Activated T-cell treated with anti-CD3 and anti-CD28 coated beads, Interleukin-2, amount 50 U/mL, for 24 hours (primary cell): ENCODE results near the gene CYBA.
A peak's percentile ranks its signal among the peaks of the same experiment; 100 is the strongest.

Source experiments
- DNase-seq: peaks from one replicate; pipeline ENCODE4 v3.0.0-alpha.2; 2020
- H3K27ac Mint-ChIP-seq: 2 replicates; pipeline ENCODE4 v1.8.0; 2020; ENCODE audit warnings: mild to moderate bottlenecking, mixed read lengths
- H3K27me3 Mint-ChIP-seq: 2 replicates; pipeline ENCODE4 v1.8.0; 2020; ENCODE audit warnings: mixed read lengths
- H3K36me3 Mint-ChIP-seq: 2 replicates; pipeline ENCODE4 v1.8.0; 2020; ENCODE audit warnings: low read depth, mixed read lengths
- H3K4me1 Mint-ChIP-seq: 2 replicates; pipeline ENCODE4 v1.8.0; 2020; ENCODE audit warnings: low read depth, mixed read lengths
- H3K4me3 Mint-ChIP-seq: 2 replicates; pipeline ENCODE4 v1.8.0; 2020; ENCODE audit warnings: mild to moderate bottlenecking, moderate library complexity, mixed read lengths
- H3K9me3 Mint-ChIP-seq: 2 replicates; pipeline ENCODE4 v1.8.0; 2020; ENCODE audit warnings: mixed read lengths

Gene CYBA

GRCh38 chr16:88691129-88691813 lies 40.4 kb upstream of the CYBA start:
- no peak overlapping the region for H3K4me3 Mint-ChIP-seq
- peaks cover 5% of the 10 kb centered on the region for H3K36me3 Mint-ChIP-seq
- peak overlapping the region; percentile 65 for H3K27ac Mint-ChIP-seq
- H3K27me3 Mint-ChIP-seq, result no peaks in the 10 kb centered on the region
- peaks cover 44% of the 10 kb centered on the region for H3K4me1 Mint-ChIP-seq
- no peaks in the 10 kb centered on the region for H3K9me3 Mint-ChIP-seq
- no peak for DNase-seq

GRCh38 chr16:88690341-88691128 lies 39.7 kb upstream of the CYBA start:
- DNase-seq, result no peak
- H3K27me3 Mint-ChIP-seq, result no peaks in the 10 kb centered on the region
- H3K4me3 Mint-ChIP-seq, result no peak overlapping the region
- H3K4me1 Mint-ChIP-seq, result peaks cover 45% of the 10 kb centered on the region
- H3K9me3 Mint-ChIP-seq, result no peaks in the 10 kb centered on the region
- H3K36me3 Mint-ChIP-seq, result no peaks in the 10 kb centered on the region
- peak overlapping the region; percentile 65 for H3K27ac Mint-ChIP-seq

- Mint-ChIP-seq H3K4me3 (no peak overlapping the region), H3K27ac (peak overlapping the region; percentile 11), H3K9me3 (no peaks in the 10 kb centered on the region), H3K36me3 (no peaks in the 10 kb centered on the region), H3K4me1 (peaks cover 58% of the 10 kb centered on the region), H3K27me3 (no peaks in the 10 kb centered on the region)
- DNase-seq, result no peak
Observed at GRCh38 chr16:88688013-88688778, 37.3 kb upstream of the CYBA start.

GRCh38 chr16:88687676-88688012 lies 36.8 kb upstream of the CYBA start:
- Mint-ChIP-seq H3K9me3 (no peaks in the 10 kb centered on the region), H3K4me1 (peaks cover 52% of the 10 kb centered on the region), H3K4me3 (no peak overlapping the region), H3K36me3 (no peaks in the 10 kb centered on the region), H3K27me3 (no peaks in the 10 kb centered on the region), H3K27ac (no peak overlapping the region)
- no peak for DNase-seq

GRCh38 chr16:88687254-88687576 lies 36.4 kb upstream of the CYBA start:
- Mint-ChIP-seq H3K36me3 (no peaks in the 10 kb centered on the region), H3K27me3 (no peaks in the 10 kb centered on the region), H3K9me3 (no peaks in the 10 kb centered on the region), H3K27ac (no peak overlapping the region), H3K4me3 (no peak overlapping the region), H3K4me1 (peaks cover 51% of the 10 kb centered on the region)
- DNase-seq, result no peak

- H3K4me3 Mint-ChIP-seq, result peak within 1 kb of the TSS; percentile 79
- H3K36me3 Mint-ChIP-seq, result no peaks in the 10 kb centered on the region
- H3K4me1 Mint-ChIP-seq, result peaks cover 51% of the 10 kb centered on the region
- H3K27ac Mint-ChIP-seq, result peak within 1 kb of the TSS; percentile 44
- DNase-seq, result peak; percentile 93
- no peaks in the 10 kb centered on the region for H3K27me3 Mint-ChIP-seq
- no peaks in the 10 kb centered on the region for H3K9me3 Mint-ChIP-seq
Observed at GRCh38 chr16:88686439-88687253, 35.8 kb upstream of the CYBA start, which contains the start of gene SNAI3. Gene SNAI3 (minus strand): TSS chr16:88686507. CDS start chr16:88686406, 101 bp downstream.

- Mint-ChIP-seq H3K36me3 (no peaks in the 10 kb centered on the region), H3K9me3 (no peaks in the 10 kb centered on the region), H3K27me3 (no peaks in the 10 kb centered on the region), H3K27ac (peak overlapping the region; percentile 44), H3K4me3 (peak overlapping the region; percentile 79), H3K4me1 (peaks cover 51% of the 10 kb centered on the region)
- no peak for DNase-seq
Observed at GRCh38 chr16:88686062-88686438, 35.2 kb upstream of the CYBA start.

GRCh38 chr16:88685156-88686061 lies 34.6 kb upstream of the CYBA start:
- Mint-ChIP-seq H3K27ac (peak overlapping the region; percentile 22), H3K36me3 (no peaks in the 10 kb centered on the region), H3K4me3 (peak overlapping the region; percentile 79), H3K4me1 (peaks cover 49% of the 10 kb centered on the region), H3K27me3 (no peaks in the 10 kb centered on the region), H3K9me3 (no peaks in the 10 kb centered on the region)
- DNase-seq, result peak; percentile 75

GRCh38 chr16:88684569-88685155 lies 33.8 kb upstream of the CYBA start:
- Mint-ChIP-seq H3K4me1 (peaks cover 49% of the 10 kb centered on the region), H3K27me3 (no peaks in the 10 kb centered on the region), H3K9me3 (no peaks in the 10 kb centered on the region), H3K36me3 (peaks cover 2% of the 10 kb centered on the region), H3K27ac (peak overlapping the region; percentile 50), H3K4me3 (peak overlapping the region; percentile 79)
- DNase-seq, result no peak

- peak; percentile 80 for DNase-seq
- H3K9me3 Mint-ChIP-seq, result no peaks in the 10 kb centered on the region
Observed at GRCh38 chr16:88681709-88682451, 31.0 kb upstream of the CYBA start.

GRCh38 chr16:88681084-88681680 lies 30.3 kb upstream of the CYBA start:
- DNase-seq, result peak; percentile 65
- Mint-ChIP-seq H3K9me3 (no peaks in the 10 kb centered on the region), H3K27ac (peak overlapping the region; percentile 94), H3K4me1 (peaks cover 43% of the 10 kb centered on the region), H3K36me3 (peaks cover 4% of the 10 kb centered on the region), H3K4me3 (peak overlapping the region; percentile 64), H3K27me3 (no peaks in the 10 kb centered on the region)

More at GRCh38 chr16:88681709-88682451, 31.0 kb upstream of the CYBA start:
- peak overlapping the region; percentile 64 for H3K4me3 Mint-ChIP-seq
- no peaks in the 10 kb centered on the region for H3K27me3 Mint-ChIP-seq
- peaks cover 3% of the 10 kb centered on the region for H3K36me3 Mint-ChIP-seq
- peak overlapping the region; percentile 94 for H3K27ac Mint-ChIP-seq
- peaks cover 43% of the 10 kb centered on the region for H3K4me1 Mint-ChIP-seq

GRCh38 chr16:88680554-88681083 lies 29.8 kb upstream of the CYBA start:
- DNase-seq, result no peak
- Mint-ChIP-seq H3K9me3 (no peaks in the 10 kb centered on the region), H3K36me3 (peaks cover 4% of the 10 kb centered on the region), H3K4me1 (peaks cover 43% of the 10 kb centered on the region), H3K4me3 (no peak overlapping the region), H3K27ac (peak overlapping the region; percentile 94), H3K27me3 (no peaks in the 10 kb centered on the region)
